Smooth muscle cell (in vitro differentiated cells): ENCODE data around the gene RFT1. TPM values are rescaled to one million over a fixed set of nuclear protein-coding genes. Genes with fewer than 3 reads are reported as not detected.

Source experiments
- DNase-seq: peaks from one replicate; lab custom pipeline; 2025; ENCODE audit not compliant: unreplicated experiment; lab: John Stamatoyannopoulos, UW
- H2AFZ ChIP-seq: fragments of 200-600 bp; sonication (generic); 2 replicates; pipeline ENCODE4 v1.6.0; 2016; ENCODE audit warnings: antibody characterized with exemption, low read depth, mild to moderate bottlenecking
- H3F3A ChIP-seq: fragments of 200-600 bp; sonication (generic); 2 replicates; pipeline ENCODE4 v1.6.0; 2017; ENCODE audit warnings: antibody characterized with exemption, low read depth
- H3K27ac ChIP-seq: fragments of 200-600 bp; sonication (generic); 2 replicates; pipeline ENCODE4 v1.5.1; 2016; ENCODE audit warnings: low read depth, mild to moderate bottlenecking
- H3K27me3 ChIP-seq: fragments of 200-600 bp; sonication (generic); 2 replicates; pipeline ENCODE4 v1.6.1; 2016; ENCODE audit warnings: low read depth, mild to moderate bottlenecking
- H3K36me3 ChIP-seq: fragments of 200-600 bp; sonication (generic); 2 replicates; pipeline ENCODE4 v1.5.1; 2016; ENCODE audit warnings: low read depth
- H3K4me1 ChIP-seq: fragments of 200-600 bp; sonication (generic); 2 replicates; pipeline ENCODE4 v1.5.1; 2016; ENCODE audit warnings: low read depth
- H3K4me2 ChIP-seq: fragments of 200-600 bp; sonication (generic); 2 replicates; pipeline ENCODE4 v1.6.0; 2016; ENCODE audit warnings: mild to moderate bottlenecking
- H3K4me3 ChIP-seq: fragments of 200-600 bp; sonication (generic); 2 replicates; pipeline ENCODE4 v1.5.1; 2016; ENCODE audit warnings: mild to moderate bottlenecking
- H3K79me2 ChIP-seq: fragments of 200-600 bp; sonication (generic); 2 replicates; pipeline ENCODE4 v1.6.0; 2016; ENCODE audit warnings: low read depth, mild to moderate bottlenecking
- H3K9ac ChIP-seq: fragments of 200-600 bp; sonication (generic); 2 replicates; pipeline ENCODE4 v1.6.0; 2016; ENCODE audit warnings: low read depth
- H3K9me3 ChIP-seq: fragments of 200-600 bp; sonication (generic); replicated peaks from 2 replicates; pipeline ENCODE4 v1.5.1; 2016; ENCODE audit warnings: low read depth
- H4K20me1 ChIP-seq: fragments of 200-600 bp; sonication (generic); 2 replicates; pipeline ENCODE4 v1.6.0; 2016; ENCODE audit warnings: low read depth
- CTCF ChIP-seq: fragments of 200-600 bp; sonication (generic); IDR thresholded peaks from 2 replicates; pipeline ENCODE4 v1.5.1; 2017; ENCODE audit warnings: borderline replicate concordance, mild to moderate bottlenecking, antibody characterized with exemption; ENCODE audit not compliant: insufficient read depth, poor library complexity, severe bottlenecking
- WGBS: methylation state at CpG from one replicate; pipeline ENCODE4 v1.1.7; 2016; ENCODE audit warnings: low lambda C conversion rate; 5-methylcytosine and 5-hydroxymethylcytosine counted together
- polyA plus RNA-seq: library from polyadenylated mRNA; unstranded; fragments of >200 nt; fragmentation: Nextera tagmentation; extraction: Ambion mirVana; gene quantifications from 2 replicates; pipeline ENCODE4 v1.2.1, GENCODE V29; 2016
- total RNA-seq: library from RNA; depleted of rRNA; stranded (reverse); fragments of >200 nt; gene quantifications from 2 replicates; pipeline ENCODE4 v1.2.3, GENCODE V29; 2014

The RFT1 gene
- total and polyA plus RNA-seq, 2 experiments from 2014 or later: 13.3 to 25.7 TPM

- Histone ChIP-seq H3K27me3 (no peaks in the 10 kb centered on the region), H3K36me3 (no peaks in the 10 kb centered on the region), H3K4me3 (no peak overlapping the region), H3K4me2 (no peak overlapping the region), H3K4me1 (no peaks in the 10 kb centered on the region), H4K20me1 (no peaks in the 10 kb centered on the region), H3K27ac (no peak overlapping the region), H3F3A (no peaks in the 10 kb centered on the region), H3K79me2 (no peaks in the 10 kb centered on the region), H3K9ac (no peak overlapping the region), H2AFZ (no peak overlapping the region), H3K9me3 (no peaks in the 10 kb centered on the region)
- TF ChIP-seq CTCF: no peak
- 92% methylated on average over 11 of the region's 11 CpGs for WGBS
- DNase-seq: no peak
These were observed 14.9 kb upstream of the RFT1 start for GRCh38 chr3:53144862-53145712.

- H2AFZ ChIP-seq: no peak overlapping the region
- no peaks in the 10 kb centered on the region for H4K20me1 ChIP-seq
- no peak overlapping the region for H3K4me2 ChIP-seq
- H3K4me3 ChIP-seq: no peak overlapping the region
- H3K27ac ChIP-seq: no peak overlapping the region
- H3K27me3 ChIP-seq: no peaks in the 10 kb centered on the region
- no peaks in the 10 kb centered on the region for H3K4me1 ChIP-seq
- H3K9me3 ChIP-seq: no peaks in the 10 kb centered on the region
- no peaks in the 10 kb centered on the region for H3K36me3 ChIP-seq
- no peak for TF ChIP-seq CTCF
- H3K79me2 ChIP-seq: no peaks in the 10 kb centered on the region
- no peak for DNase-seq
- H3K9ac ChIP-seq: no peak overlapping the region
- H3F3A ChIP-seq: no peaks in the 10 kb centered on the region
- WGBS: 92% methylated on average over 4 of the region's 4 CpGs
These were observed 14.2 kb upstream of the RFT1 start for GRCh38 chr3:53144446-53144845.

- Histone ChIP-seq H4K20me1 (no peaks in the 10 kb centered on the region), H2AFZ (no peak overlapping the region), H3K27me3 (no peaks in the 10 kb centered on the region), H3K36me3 (no peaks in the 10 kb centered on the region), H3K79me2 (no peaks in the 10 kb centered on the region), H3F3A (no peaks in the 10 kb centered on the region), H3K27ac (no peak overlapping the region), H3K9me3 (no peaks in the 10 kb centered on the region), H3K9ac (no peak overlapping the region), H3K4me3 (no peak overlapping the region), H3K4me1 (no peaks in the 10 kb centered on the region), H3K4me2 (no peak overlapping the region)
- 75% methylated on average over 3 of the region's 3 CpGs for WGBS
- no peak for DNase-seq
- no peak for TF ChIP-seq CTCF
These were observed 12.8 kb upstream of the RFT1 start for GRCh38 chr3:53142986-53143385.
